Testis (tissue), 2 donors: ENCODE results near the gene SRSF1.

Experiments
- POLR2A ChIP-seq: fragments of 450-650 bp; IDR thresholded peaks from one replicate; pipeline ENCODE4 v1.6.1; 2017; ENCODE audit warnings: antibody characterized with exemption, mild to moderate bottlenecking, moderate library complexity
- TF ChIP-seq, protein P1 (sequence below), 3 experiments: fragments of 450-650 bp in 2 of 3; fragments of 200-600 bp in 1 of 3; sonication (generic) in 1 of 3; IDR thresholded peaks; one replicate each; pipeline ENCODE4 v1.5.1; 2016 to 2019; ENCODE audit warnings: antibody characterized with exemption in 3 of 3, mild to moderate bottlenecking in 2 of 3, moderate library complexity in 1 of 3

DNA sequence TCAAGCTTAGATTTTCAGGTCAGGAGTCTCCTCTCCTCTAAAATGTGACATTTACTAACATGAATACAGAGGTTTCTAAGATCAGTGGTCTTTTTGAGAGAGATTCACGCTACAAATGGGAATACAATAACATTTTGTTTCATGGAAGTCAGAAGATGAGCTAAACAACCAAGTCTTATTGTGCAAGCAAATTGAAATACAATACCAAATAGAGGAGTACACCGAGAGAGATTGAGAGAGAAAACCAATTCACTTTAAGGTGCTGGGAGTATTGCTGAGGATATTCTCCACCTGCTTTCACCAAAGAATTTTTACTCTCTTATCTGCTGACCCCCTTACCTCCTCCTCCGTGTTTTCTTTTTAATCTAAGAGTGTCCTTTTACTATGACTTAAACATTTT is 30.5 kb downstream of the SRSF1 start:
- TF ChIP-seq, protein P1, sequence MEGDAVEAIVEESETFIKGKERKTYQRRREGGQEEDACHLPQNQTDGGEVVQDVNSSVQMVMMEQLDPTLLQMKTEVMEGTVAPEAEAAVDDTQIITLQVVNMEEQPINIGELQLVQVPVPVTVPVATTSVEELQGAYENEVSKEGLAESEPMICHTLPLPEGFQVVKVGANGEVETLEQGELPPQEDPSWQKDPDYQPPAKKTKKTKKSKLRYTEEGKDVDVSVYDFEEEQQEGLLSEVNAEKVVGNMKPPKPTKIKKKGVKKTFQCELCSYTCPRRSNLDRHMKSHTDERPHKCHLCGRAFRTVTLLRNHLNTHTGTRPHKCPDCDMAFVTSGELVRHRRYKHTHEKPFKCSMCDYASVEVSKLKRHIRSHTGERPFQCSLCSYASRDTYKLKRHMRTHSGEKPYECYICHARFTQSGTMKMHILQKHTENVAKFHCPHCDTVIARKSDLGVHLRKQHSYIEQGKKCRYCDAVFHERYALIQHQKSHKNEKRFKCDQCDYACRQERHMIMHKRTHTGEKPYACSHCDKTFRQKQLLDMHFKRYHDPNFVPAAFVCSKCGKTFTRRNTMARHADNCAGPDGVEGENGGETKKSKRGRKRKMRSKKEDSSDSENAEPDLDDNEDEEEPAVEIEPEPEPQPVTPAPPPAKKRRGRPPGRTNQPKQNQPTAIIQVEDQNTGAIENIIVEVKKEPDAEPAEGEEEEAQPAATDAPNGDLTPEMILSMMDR (IDR thresholded peaks at IDR 0.05): no peak
- no peak for TF ChIP-seq POLR2A
